Stomach (tissue), 4 donors: ENCODE results near the gene DUSP16.

Experiments
- EP300 ChIP-seq: sonication (generic); formaldehyde crosslinking; IDR thresholded peaks from one replicate; pipeline ENCODE4 v1.6.1; 2017; ENCODE audit warnings: antibody characterized with exemption
- POLR2A ChIP-seq, 4 donors: fragments of 450-650 bp; IDR thresholded peaks; one replicate each; pipeline ENCODE4 v1.6.1; 2016; ENCODE audit warnings: antibody characterized with exemption in 4 of 4, control low read depth in 2 of 4, mild to moderate bottlenecking in 1 of 4, moderate library complexity in 1 of 4
- TF ChIP-seq, protein P1 (sequence below), 7 experiments: fragments of 450-650 bp in 4 of 7; fragments of 200-600 bp in 3 of 7; sonication (generic) in 3 of 7; IDR thresholded peaks; one replicate each; pipeline ENCODE4 v1.5.1; 2016 to 2019; ENCODE audit warnings: antibody characterized with exemption in 7 of 7, control low read depth in 2 of 7, mild to moderate bottlenecking in 1 of 7

DNA sequence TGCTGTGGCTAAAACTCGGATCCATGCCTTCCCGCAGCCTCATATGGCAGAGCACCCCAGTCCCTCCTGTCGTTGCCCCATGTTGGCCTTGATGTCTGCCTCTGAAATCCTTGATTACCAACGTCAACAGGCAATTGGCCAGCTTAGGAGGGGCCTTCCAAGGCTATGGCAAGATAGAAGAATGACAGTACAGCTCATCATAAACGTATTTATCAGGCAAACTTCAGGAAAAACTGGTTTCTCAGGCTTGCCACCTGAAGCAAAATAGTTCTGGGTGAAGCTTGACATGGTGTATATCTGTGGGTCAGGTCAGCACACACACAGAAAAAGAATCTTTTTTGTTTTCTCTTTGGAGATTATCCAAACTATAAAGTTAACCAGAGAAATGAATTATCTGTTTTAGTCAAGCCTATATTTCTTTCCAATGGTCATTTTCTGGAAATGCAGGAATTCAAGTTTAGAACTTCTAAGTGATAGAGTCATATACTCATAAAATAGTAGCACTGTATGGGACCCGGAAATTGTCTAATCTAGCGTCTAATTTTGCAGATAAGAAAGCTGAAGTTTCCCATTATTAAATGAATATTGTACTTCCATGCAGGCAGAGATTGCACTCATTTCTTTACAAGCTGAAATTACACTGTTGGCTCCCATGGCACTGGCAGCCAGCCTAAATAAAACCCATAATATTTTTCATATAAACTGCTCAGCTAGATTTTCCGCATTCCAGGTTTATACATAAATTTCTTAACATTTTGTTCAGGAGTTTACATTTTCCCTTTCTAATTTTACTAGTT is 24.4 kb upstream of the DUSP16 start:
- no peak for TF ChIP-seq POLR2A (IDR thresholded peaks at IDR 0.05)
- TF ChIP-seq, protein P1, sequence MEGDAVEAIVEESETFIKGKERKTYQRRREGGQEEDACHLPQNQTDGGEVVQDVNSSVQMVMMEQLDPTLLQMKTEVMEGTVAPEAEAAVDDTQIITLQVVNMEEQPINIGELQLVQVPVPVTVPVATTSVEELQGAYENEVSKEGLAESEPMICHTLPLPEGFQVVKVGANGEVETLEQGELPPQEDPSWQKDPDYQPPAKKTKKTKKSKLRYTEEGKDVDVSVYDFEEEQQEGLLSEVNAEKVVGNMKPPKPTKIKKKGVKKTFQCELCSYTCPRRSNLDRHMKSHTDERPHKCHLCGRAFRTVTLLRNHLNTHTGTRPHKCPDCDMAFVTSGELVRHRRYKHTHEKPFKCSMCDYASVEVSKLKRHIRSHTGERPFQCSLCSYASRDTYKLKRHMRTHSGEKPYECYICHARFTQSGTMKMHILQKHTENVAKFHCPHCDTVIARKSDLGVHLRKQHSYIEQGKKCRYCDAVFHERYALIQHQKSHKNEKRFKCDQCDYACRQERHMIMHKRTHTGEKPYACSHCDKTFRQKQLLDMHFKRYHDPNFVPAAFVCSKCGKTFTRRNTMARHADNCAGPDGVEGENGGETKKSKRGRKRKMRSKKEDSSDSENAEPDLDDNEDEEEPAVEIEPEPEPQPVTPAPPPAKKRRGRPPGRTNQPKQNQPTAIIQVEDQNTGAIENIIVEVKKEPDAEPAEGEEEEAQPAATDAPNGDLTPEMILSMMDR (IDR thresholded peaks at IDR 0.05), result no peak
- no peak for TF ChIP-seq EP300
